Activated CD8-positive, alpha-beta memory T cell treated with anti-CD3 and anti-CD28 coated beads for 36 hours (primary cell): ENCODE data around the gene KCNA5. TPM values are rescaled to one million over a fixed set of nuclear protein-coding genes. Genes with fewer than 3 reads are reported as not detected.

ENCODE experiments used
- CTCF ChIA-PET: fragments of 350-600 bp; sonication (Branson Sonifier 250); formaldehyde crosslinking; loops from one replicate; lab custom pipeline; 2021; ENCODE audit warnings: antibody characterized with exemption; lab: Charles Lee
- POLR2A ChIA-PET: fragments of 350-600 bp; sonication (Branson Sonifier 250); formaldehyde crosslinking; loops from one replicate; lab custom pipeline; 2021; ENCODE audit warnings: antibody characterized with exemption; lab: Charles Lee
- total RNA-seq, 2 experiments: library from RNA; stranded (reverse); gene quantifications; one replicate each; pipeline ENCODE4 v1.2.3, GENCODE V29; 2021

KCNA5 gene
- total RNA-seq, 2 experiments from 2014 or later, result not detected

DNA sequence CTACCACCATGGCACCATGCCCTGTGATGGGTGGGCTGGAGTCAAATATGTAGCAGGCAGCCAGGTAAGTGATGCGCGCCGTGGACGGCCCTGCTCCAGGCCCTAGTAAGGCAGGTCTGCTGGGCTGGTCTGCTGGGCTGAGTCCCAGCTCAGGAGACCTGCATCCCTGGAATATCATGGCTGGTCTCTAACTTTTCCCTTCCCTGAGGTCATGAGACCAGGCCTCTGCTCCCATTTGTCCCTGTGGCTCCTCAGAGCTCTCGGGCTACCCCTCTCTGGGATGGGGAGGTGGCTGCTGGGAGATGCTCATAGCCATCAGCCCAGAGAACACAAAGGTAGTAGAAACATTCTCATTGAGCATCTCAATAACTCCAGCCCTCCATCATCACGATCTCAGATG is 19.8 kb upstream of the KCNA5 start:
- ChIA-PET POLR2A (no interaction called here), CTCF (no interaction called here)

DNA sequence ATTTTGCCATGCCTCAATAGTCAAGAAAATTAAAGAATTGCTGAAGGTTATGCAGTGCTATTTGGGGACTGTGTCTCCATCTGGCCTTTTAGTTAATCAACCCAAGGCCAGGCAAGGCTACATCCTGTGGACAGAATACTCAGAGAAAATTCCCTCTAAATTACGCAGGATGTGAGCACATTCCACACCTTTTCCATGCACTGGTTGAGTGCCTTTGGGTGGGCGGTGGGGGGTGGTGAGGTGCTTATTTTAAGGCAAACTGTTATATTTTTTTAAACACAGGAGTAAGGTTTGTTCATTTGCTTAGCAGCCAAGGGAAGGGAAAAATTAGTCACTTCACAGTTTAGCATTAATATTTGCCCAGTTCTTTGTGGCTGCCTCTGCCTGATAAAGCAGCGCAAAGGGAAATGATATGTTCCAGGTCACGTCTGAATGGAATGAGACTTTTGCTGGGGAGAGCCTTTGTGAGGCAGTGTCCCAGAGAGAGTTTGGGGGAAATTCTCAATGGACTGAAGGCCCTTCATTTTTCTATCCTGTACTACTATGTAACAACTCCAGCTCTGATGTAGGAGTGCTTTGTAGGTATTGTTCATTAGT is 17.2 kb upstream of the KCNA5 start:
- CTCF ChIA-PET, result no interaction called here
- POLR2A ChIA-PET, result no interaction called here

DNA sequence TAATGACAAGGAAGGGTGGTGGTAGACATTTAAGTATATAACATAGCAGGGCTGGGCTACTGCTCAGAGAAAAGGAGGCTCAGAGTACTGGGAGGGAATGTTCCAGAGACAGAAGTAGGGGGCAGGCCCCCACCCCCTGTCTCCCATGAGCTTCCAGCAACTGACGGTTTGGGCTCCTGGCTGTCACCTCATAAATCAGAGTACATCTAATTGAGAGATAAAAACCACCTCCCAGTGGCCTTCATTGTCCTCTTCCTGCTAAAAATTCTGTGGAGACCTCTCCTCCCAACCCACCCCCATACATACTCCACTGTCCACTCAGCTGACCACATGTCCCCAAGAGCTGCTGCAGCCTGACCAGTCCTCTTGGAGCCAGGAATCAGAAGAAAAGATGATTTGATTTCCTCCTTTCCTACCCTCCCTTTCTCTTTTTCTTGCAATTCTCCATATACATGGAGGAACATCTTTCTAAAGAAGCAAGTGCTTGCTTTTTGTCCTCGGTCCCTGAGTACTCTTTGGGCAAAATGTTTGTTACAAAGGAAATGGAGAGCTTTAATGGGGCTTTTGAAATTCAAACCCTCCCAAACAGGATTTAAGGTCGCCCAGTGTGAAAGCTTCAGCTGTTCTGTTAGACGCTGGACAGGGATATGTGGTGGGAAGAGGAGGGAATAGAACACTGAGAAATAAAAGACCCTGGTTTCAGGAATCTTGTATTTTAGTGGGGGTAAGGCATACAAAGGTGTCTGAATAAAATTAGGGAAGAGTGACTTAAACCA is 16.4 kb upstream of the KCNA5 start:
- POLR2A ChIA-PET, result no interaction called here
- CTCF ChIA-PET, result no interaction called here

DNA sequence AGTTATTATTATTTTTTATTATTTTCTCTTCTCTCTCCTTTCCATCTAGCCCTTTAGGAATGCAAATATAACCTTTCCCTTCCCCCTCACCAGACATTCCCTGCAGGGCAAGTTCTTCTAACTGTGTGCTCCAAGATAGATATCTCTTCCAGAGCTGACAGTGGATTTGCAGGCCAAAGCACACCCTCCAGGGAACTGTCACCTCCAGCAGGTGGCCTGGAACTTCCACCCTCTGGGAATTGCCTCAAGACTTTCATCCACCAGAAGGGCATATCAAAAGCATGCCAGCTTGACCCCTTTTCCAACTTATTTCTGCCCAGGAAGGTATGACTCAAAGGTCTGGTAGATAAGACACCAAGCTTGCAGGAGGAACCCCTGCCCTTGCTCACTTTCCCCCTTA is 13.6 kb upstream of the KCNA5 start:
- ChIA-PET CTCF (no interaction called here), POLR2A (no interaction called here)

DNA sequence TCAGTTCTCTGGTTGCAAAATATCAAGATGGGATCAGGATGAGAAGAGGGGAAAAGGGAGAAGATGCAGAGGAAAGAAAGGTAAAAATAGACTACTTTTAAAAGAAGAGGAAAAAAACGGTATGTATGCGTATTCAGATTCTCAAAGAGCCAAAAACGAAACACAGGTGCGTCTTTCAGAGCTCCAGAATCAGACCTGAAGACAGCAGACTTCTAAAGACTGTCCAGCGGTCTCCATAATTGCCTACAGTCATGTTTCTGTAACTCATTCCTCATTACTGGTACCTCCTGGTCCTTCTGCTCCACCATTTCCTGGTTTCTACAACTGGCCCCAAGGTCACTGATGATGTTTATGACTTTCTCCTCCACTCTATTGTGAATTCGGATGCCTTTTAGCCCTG is 12.4 kb upstream of the KCNA5 start:
- ChIA-PET POLR2A (no interaction called here), CTCF (no interaction called here)

DNA sequence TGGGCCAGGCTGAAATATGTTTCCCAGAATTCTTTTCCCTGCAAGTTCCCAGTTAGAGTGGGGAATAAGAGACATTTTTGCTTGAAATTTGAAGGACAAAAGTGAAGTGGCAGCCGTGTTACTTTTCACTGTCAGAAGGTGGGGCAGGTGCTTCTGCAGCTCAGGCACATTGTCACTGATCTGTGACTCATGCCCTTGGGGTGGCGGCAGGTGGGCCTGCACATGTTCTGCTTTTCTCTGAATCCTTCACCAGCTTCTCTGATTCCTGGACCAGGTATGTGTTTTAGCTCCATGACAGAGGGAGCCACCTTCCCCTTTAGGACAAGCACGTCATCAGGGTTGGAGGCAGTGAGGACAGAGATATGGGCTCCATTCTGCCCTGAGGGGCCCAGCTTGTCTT is 11.7 kb upstream of the KCNA5 start:
- POLR2A ChIA-PET, result no interaction called here
- CTCF ChIA-PET, result no interaction called here

DNA sequence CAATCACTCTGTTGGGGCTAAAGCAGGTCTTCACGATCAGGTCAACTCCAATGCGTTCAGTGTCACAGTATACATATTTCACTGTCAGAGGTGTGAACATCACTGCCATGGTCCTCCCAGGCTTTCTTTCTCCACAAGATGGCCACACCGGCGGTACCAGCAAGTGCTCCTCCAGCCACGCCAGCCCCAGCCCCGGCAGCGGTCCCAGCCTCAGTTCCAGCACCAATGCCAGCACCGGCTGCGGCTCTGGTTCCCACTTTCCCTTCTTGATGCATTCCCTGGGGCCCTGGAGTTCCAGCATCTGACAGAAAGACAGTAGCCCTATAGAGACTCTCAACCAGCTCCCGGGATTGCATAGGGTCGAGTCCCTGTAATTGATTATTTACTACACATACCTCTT is 10.9 kb upstream of the KCNA5 start:
- POLR2A ChIA-PET, result no interaction called here
- CTCF ChIA-PET, result no interaction called here

DNA sequence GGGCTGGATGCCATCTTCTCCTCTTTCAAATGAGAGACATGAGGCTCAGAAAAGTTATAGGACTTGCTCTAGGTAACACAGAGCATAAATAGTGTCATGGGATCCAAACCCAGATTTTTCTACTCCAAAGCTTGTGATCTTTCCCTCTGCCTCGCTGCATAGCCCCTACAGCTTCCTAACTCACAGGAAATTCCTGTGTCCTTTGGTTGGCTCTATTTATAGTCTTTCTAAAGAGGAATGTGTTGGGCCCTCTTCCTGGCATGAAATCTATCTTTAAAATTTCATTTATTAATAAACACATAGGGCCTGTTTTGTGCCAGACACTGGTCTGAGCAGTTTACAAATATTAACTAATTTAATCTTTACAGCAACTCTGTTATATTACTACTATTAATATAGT is 9.8 kb upstream of the KCNA5 start:
- ChIA-PET CTCF (no interaction called here), POLR2A (no interaction called here)

DNA sequence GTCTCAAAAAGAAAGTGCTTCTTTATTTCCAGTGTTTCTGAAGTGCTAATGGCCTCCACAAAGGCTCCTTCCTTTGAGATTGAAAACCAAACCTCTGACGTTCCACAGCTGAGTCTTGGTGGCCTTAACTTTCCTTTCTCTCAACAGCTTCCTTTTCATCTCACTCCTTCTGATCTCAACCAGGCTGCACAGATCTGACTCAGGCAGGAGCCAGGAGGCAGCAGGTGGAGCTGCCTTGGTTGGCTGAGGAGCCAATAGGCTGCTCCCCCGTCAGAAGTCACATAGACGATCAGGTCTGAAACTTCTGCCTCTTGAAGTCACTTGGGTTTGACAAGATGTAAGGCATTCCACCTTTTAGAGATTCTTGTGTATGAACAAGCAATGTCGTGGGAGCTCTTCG is 9.1 kb upstream of the KCNA5 start:
- CTCF ChIA-PET, result no interaction called here
- POLR2A ChIA-PET, result no interaction called here

DNA sequence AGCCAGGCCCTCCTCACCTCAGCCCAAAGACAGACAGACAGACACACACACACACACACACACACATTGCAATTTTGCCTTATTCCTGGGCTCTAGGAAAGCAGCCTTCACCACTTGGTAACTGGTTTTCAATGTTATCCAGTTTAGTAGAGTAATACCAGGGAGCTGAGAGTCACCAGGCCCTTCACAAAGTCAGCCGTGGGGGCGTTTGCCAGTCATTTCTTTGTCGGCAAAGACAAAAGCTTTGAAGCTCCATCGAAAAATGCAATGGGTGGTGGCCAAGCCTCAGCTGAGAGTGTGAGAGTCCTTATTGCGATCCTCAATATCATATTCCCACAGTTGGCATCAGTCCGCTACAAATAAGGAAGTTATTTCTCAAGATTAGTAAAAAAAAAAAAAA is 8.1 kb upstream of the KCNA5 start:
- POLR2A ChIA-PET, result no interaction called here
- CTCF ChIA-PET, result no interaction called here

DNA sequence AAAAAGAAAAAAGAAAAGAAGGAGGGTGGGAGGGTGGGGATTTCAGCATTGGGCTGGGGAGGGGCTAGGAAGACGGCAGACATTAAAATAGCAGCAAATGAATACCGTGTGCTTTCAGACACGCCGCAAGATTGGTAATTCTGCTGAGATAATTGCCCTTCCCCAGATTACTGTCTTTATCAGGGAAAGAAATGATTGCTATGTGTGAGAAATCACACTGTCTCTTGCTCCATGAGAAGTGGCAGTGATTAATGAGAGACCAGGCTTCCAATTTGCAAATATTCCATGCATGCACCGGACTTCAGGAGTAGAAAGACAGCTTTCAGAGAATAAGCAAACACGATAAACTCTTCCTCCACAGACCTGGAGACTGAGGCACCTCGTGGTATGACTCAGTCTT is 7.6 kb upstream of the KCNA5 start:
- POLR2A ChIA-PET, result no interaction called here
- CTCF ChIA-PET, result no interaction called here

DNA sequence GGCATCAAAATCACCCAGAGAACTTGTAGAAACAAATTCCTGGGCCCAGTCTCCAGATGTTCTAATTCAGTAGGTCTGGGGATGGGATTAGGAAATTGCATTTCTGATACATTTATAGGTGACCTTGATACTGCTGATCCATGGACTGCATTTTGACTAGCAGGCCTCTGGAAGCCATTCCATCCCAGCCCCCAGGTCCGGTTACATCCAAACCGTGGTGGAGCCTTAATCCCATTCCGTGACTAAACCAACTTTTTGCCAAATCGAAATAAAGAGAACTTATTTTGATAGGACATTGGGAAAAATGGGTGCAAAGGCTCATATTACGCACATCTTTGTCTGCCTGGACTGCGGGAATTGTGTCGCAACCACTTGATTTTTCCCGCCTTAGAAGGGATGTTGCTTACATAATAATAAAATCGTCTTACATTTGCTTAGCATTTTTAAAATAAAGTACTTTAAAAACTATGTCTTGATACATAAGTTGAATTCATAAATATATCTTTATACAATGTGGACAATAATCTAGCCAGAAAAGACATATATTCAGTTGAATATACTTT is 5.8 kb upstream of the KCNA5 start:
- POLR2A ChIA-PET, result no interaction called here
- CTCF ChIA-PET, result no interaction called here

DNA sequence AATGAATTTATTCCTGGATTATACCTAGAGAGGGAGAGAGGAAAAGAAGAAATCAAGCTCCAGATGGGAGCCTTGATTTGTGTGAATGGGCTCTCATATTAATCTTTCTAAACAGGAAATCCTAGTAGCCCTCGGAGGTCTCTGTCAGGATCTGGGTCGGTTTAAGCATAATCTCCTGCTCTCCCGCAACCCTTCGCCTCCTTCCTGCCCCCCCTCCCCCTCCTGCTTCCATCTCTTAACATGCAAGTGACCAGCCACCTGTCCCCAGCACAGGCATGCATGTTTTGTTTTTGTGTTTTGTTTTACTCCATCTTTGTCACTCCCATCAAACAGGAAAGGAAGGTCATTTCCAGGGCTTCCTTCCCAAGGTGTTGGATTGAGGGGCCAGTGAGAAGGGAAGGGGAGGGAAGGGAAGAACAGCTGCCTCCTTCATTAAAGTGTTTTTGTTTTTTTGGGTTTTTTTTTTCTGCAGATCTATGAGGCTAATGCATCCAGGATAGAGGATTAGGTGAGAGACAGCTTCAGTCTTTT is 4.8 kb upstream of the KCNA5 start:
- CTCF ChIA-PET, result no interaction called here

DNA sequence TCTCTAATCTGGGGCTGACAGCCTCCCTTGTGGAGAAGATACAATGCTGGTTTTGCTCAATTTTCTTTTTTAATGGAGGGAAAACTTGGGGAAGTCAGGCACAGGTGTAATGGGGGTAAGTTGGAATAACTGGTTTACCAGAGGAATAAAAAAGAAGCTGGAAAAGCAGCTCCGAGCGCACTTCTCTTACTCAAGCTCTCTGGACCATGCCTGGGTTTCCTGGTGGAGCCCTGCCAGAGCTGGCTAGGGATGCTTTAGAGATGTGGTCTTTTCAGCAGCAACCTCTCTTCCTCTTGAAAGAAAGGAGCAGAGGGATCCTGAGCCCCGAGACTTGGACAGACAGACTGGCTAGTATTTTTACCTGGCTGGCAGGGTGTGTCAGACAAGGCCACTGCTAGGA is 3.9 kb upstream of the KCNA5 start:
- ChIA-PET POLR2A (no interaction called here), CTCF (no interaction called here)

More for the DNA sequence above, 4.8 kb upstream of the KCNA5 start:
- POLR2A ChIA-PET, result no interaction called here

DNA sequence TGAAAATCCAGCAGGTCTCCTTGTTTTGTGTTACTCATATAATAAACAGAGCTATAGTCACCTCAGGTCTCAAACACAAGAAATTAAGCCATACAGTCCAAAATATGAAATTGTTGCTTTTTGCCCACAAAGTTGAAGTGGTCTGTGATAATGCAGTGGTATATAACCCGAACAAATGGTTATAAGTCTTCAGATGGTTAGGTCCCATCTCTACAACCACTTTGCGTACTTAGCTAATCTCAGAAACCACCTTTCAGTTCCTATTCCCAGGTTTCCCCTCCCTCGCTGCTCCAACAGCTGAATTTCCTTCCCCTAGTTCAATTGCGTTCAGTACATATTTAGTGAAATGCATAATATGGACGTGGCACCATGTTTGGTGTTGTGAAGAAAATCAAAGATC is 3.3 kb upstream of the KCNA5 start:
- ChIA-PET CTCF (no interaction called here), POLR2A (no interaction called here)

DNA sequence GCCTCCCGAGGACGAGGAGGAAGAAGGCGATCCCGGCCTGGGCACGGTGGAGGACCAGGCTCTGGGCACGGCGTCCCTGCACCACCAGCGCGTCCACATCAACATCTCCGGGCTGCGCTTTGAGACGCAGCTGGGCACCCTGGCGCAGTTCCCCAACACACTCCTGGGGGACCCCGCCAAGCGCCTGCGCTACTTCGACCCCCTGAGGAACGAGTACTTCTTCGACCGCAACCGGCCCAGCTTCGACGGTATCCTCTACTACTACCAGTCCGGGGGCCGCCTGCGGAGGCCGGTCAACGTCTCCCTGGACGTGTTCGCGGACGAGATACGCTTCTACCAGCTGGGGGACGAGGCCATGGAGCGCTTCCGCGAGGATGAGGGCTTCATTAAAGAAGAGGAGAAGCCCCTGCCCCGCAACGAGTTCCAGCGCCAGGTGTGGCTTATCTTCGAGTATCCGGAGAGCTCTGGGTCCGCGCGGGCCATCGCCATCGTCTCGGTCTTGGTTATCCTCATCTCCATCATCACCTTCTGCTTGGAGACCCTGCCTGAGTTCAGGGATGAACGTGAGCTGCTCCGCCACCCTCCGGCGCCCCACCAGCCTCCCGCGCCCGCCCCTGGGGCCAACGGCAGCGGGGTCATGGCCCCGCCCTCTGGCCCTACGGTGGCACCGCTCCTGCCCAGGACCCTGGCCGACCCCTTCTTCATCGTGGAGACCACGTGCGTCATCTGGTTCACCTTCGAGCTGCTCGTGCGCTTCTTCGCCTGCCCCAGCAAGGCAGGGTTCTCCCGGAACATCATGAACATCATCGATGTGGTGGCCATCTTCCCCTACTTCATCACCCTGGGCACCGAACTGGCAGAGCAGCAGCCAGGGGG is 979 bp downstream of the KCNA5 start:
- CTCF ChIA-PET, result no interaction called here

DNA sequence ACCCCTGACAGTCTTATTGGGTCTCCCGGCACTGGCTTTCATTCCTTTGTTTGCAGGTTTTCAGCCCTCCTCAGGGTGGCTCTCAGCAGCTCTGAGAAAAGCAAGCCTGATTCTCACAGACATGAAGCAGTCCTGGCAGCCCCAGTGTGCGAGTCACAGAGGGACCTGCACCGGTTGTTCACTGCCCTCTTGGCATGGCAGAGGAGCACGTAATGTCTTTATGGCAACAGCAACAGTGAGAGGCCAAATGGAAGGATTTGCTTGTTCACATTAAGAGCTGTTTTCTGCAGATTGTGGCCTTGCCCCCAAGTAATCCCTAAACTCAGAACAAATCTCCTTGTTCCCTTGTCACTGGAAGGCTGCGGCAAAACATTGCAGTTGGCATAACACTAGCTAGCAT is 3.4 kb downstream of the KCNA5 start:
- CTCF ChIA-PET, result no interaction called here
- POLR2A ChIA-PET, result no interaction called here

More for the DNA sequence above, 979 bp downstream of the KCNA5 start:
- POLR2A ChIA-PET, result no interaction called here

DNA sequence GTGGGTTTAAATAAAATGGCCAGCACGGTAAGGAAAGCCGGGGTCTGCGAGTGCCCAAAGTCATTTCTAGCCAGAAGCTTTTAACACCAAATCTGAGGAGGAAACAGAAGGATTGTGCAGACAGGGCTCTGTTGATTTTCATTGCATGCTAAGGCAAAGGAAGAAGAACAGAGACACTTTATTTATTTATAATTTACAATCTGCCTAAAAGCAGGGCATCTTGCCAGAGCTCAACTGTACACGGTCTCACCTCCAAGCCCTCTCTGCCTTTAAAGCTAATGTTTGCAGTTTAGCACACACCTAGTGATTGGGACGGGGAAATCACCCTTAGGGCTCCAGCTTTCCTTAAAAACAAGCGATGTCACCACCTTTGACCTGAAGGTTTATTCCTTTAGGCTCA is 4.0 kb downstream of the KCNA5 start:
- CTCF ChIA-PET, result no interaction called here
- POLR2A ChIA-PET, result no interaction called here

DNA sequence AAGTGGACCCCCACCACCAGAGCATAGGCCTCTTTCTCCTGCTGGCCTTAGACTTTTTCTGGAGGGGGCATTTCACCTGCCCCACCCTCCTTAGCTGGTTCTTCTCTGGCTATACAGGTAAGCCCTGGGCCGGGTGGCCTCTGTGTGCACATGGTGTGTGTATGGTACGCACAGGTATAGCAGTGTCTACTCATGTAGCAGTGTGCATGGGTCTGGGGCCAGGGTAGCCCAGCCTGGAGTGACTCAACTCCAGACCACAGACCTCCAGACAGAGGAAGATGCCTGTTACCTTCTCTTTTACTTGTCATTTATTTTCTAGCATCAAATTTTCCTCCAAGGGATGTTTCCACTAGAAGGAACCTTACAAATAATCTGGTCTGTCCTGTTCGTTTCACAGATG is 6.9 kb downstream of the KCNA5 start:
- CTCF ChIA-PET, result no interaction called here
- POLR2A ChIA-PET, result no interaction called here

DNA sequence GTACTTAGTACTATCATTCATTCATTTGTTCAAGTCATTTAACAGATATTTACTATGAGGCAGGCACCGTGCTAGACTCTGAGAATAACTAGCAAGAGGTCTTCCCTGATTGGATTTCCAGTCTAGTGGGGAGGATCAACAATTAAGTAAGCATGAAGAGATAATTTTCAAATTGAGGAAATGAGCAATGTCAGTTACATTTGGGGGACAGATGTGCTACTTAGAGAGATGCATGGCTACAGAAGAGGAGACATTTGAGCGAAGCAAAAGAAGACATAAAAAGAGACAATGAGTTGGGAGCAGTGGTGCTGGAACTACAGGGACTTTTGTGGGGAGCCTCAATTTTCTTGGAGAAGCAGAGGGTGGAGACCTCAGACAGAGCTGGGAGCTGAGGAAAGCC is 7.7 kb downstream of the KCNA5 start:
- ChIA-PET CTCF (no interaction called here), POLR2A (no interaction called here)
